B cell (primary cell): Measurements from ENCODE around the gene BMAL2. TPM values are rescaled to one million over a fixed set of nuclear protein-coding genes. Genes with fewer than 3 reads are reported as not detected.

Experiments
- ATAC-seq: fragments of 200-7000 bp; cut with Tn5 transposase; one replicate; pipeline ENCODE4 v1.10.0; 2021; ENCODE audit warnings: low read depth, mild to moderate bottlenecking, moderate number of reproducible peaks, moderate library complexity
- CTCF ChIA-PET: fragments of 350-600 bp; sonication (Branson Sonifier 250); formaldehyde crosslinking; loops from one replicate; lab custom pipeline; 2021; ENCODE audit warnings: antibody characterized with exemption, inconsistent platforms; lab: Charles Lee
- POLR2A ChIA-PET: fragments of 350-600 bp; sonication (Branson Sonifier 250); formaldehyde crosslinking; loops from one replicate; lab custom pipeline; 2021; ENCODE audit warnings: antibody characterized with exemption; lab: Charles Lee
- DNase-seq: peaks from one replicate; pipeline ENCODE4 v3.0.0; 2013
- H2AFZ ChIP-seq: 2 replicates; pipeline ENCODE4 v1.6.1; 2012; ENCODE audit warnings: mild to moderate bottlenecking, low read depth, low read length; ENCODE audit not compliant: insufficient read depth, poor library complexity, severe bottlenecking
- H3K27ac ChIP-seq, 2 donors: 1 replicate in 1 of 2; 2 replicates in 1 of 2; pipeline ENCODE4 v1.5.1; 2012 to 2013; ENCODE audit warnings: low read length in 2 of 2, mild to moderate bottlenecking in 2 of 2, moderate library complexity in 1 of 2
- H3K27me3 ChIP-seq, 4 experiments: fragments of 200-600 bp in 1 of 4; sonication (generic) in 1 of 4; replicated peaks in 1 of 4; 1 replicate in 2 of 4; 2 replicates in 2 of 4; pipeline versions ENCODE4 v1.6.1 to v1.7.0; 2013 to 2016; ENCODE audit warnings: low read length in 3 of 4, mild to moderate bottlenecking in 2 of 4, mixed read lengths in 1 of 4, moderate library complexity in 1 of 4; ENCODE audit not compliant: insufficient read depth in 4 of 4, control insufficient read depth in 3 of 4; ENCODE audit errors: control extremely low read depth in 1 of 4
- H3K36me3 ChIP-seq, 2 experiments: replicated peaks in 1 of 2; 1 replicate in 1 of 2; 2 replicates in 1 of 2; pipeline versions ENCODE4 v1.6.1 to v1.7.1; 2013; ENCODE audit warnings: low read length in 1 of 2; ENCODE audit not compliant: insufficient read depth in 2 of 2, control insufficient read depth in 1 of 2; ENCODE audit errors: control extremely low read depth in 1 of 2, extremely low read depth in 1 of 2
- H3K4me1 ChIP-seq, 2 donors: fragments of 200-600 bp in 1 of 2; sonication (generic) in 1 of 2; 1 replicate in 1 of 2; 2 replicates in 1 of 2; pipeline versions ENCODE4 v1.5.1 to v1.6.1; 2013 to 2017; ENCODE audit warnings: low read length in 2 of 2; ENCODE audit not compliant: control insufficient read depth in 2 of 2, insufficient read depth in 2 of 2
- H3K4me2 ChIP-seq: replicated peaks from 2 replicates; pipeline ENCODE3; 2012; ENCODE audit warnings: mild to moderate bottlenecking, low read depth, low read length; ENCODE audit not compliant: poor library complexity, severe bottlenecking
- H3K4me3 ChIP-seq, 5 experiments: fragments of 200-600 bp in 1 of 5; sonication (generic) in 1 of 5; 1 replicate in 3 of 5; 2 replicates in 2 of 5; pipeline versions ENCODE4 v1.5.1 to v1.7.0; 2011 to 2016; ENCODE audit warnings: low read length in 4 of 5, mild to moderate bottlenecking in 4 of 5, low read depth in 2 of 5, control low read depth in 1 of 5, moderate library complexity in 1 of 5; ENCODE audit not compliant: insufficient read depth in 1 of 5; ENCODE audit errors: control extremely low read depth in 1 of 5, extremely low read depth in 1 of 5
- H3K79me2 ChIP-seq: fragments of 200-600 bp; sonication (generic); one replicate; pipeline ENCODE4 v1.6.0; 2016; ENCODE audit warnings: low read length; ENCODE audit not compliant: control insufficient read depth, insufficient read depth
- H3K9ac ChIP-seq: fragments of 200-600 bp; sonication (generic); 2 replicates; pipeline ENCODE4 v1.6.1; 2017; ENCODE audit warnings: mild to moderate bottlenecking, low read length, moderate library complexity
- H3K9me3 ChIP-seq, 3 donors: one replicate each; pipeline versions ENCODE4 v1.6.1 to v1.7.1; 2013; ENCODE audit warnings: low read length in 2 of 3; ENCODE audit not compliant: control insufficient read depth in 2 of 3, insufficient read depth in 1 of 3; ENCODE audit errors: control extremely low read depth in 1 of 3
- H4K20me1 ChIP-seq: 2 replicates; pipeline ENCODE4 v1.6.0; 2012; ENCODE audit warnings: mild to moderate bottlenecking, low read length; ENCODE audit not compliant: insufficient read depth, control insufficient read depth, poor library complexity, severe bottlenecking
- H3K27ac Mint-ChIP-seq: one replicate; pipeline ENCODE4 v1.8.0; 2021; ENCODE audit warnings: mixed read lengths
- H3K27me3 Mint-ChIP-seq: one replicate; pipeline ENCODE4 v1.8.0; 2021; ENCODE audit warnings: mixed read lengths
- H3K4me1 Mint-ChIP-seq: one replicate; pipeline ENCODE4 v1.8.0; 2021; ENCODE audit warnings: mixed read lengths
- H3K4me3 Mint-ChIP-seq: one replicate; pipeline ENCODE4 v1.8.0; 2021; ENCODE audit warnings: mixed read lengths
- H3K9me3 Mint-ChIP-seq: one replicate; pipeline ENCODE4 v1.8.0; 2022; ENCODE audit warnings: mixed read lengths; ENCODE audit not compliant: insufficient read depth
- EZH2 ChIP-seq: IDR thresholded peaks from 2 replicates; pipeline ENCODE4 v1.6.1; 2012; ENCODE audit warnings: borderline replicate concordance, low read depth, mild to moderate bottlenecking, moderate library complexity, low read length; ENCODE audit not compliant: insufficient read depth, poor library complexity, severe bottlenecking
- WGBS: methylation state at CpG from one replicate; pipeline ENCODE4 v1.1.5; 2013; ENCODE audit warnings: missing lambda C conversion rate; ENCODE audit not compliant: insufficient coverage; 5-methylcytosine and 5-hydroxymethylcytosine counted together
- intact Hi-C: fragments of 100-400 bp; cut with micrococcal nuclease; formaldehyde crosslinking; loops from one replicate; pipeline ENCODE4 v1.10.0; 2022
- polyA plus RNA-seq: library from polyadenylated mRNA; depleted of rRNA; stranded (reverse); fragments of >200 nt; gene quantifications from 2 replicates; pipeline ENCODE4 v1.2.3, GENCODE V29; 2012
- total RNA-seq, 2 donors: library from RNA; stranded (reverse); fragments of 120-200 nt in 1 of 2; gene quantifications; 1 replicate in 1 of 2; 2 replicates in 1 of 2; pipeline versions ENCODE4 v1.2.3 to v1.2.4, GENCODE V29; 2013 to 2022
- TF ChIP-seq, protein P1 (sequence below): fragments of 200-600 bp; IDR thresholded peaks from one replicate; pipeline ENCODE4 v1.8.0; 2022; ENCODE audit warnings: antibody characterized with exemption, mild to moderate bottlenecking

The BMAL2 gene
- total and polyA plus RNA-seq, 2 donors (not counting 1 experiment from before 2014, with no cell fraction given), result 0.30 to 2.8 TPM

DNA sequence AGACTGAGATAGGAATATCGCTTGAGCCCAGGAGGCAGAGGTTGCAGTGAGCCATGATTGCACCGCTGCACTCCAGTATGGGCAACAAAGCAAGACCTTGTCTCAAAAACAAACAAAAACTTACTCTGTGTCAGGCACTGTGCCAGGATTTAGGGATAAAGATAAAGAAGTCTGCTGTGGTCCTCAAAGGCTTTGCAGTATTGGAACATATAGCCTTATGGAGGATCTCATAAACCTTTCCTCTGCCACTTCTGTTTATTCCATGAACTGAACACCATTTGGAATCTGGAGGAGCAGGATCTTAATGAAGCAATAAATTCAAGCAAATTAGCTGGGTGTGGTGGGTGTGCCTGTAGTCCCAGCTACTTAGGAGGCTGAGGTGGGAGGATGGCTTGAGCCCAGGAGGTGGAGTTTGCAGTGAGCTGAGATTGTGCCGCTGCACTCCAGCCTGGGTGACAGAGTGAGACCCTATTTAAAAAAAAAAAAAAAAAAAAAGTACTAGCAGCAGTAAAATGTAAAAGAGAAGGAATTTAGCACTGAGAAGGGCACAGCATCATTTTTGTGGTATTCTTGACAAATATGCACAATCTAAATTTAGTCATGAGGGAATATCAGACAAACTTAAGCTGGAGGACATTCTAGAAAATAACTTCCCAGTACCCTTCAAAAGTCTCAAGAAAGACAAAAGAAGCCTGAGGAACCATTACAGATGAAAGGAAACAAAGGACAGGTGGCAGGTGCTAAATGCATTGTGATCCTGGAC lies 27.1 kb downstream of the BMAL2 start:
- Histone ChIP-seq H3K4me3 (no peak overlapping the region), H3K27ac (no peak overlapping the region), H3K27me3 (no peaks in the 10 kb centered on the region), H3K79me2 (no peaks in the 10 kb centered on the region), H3K4me1 (no peaks in the 10 kb centered on the region), H3K4me2 (no peak overlapping the region), H2AFZ (no peak overlapping the region), H4K20me1 (no peaks in the 10 kb centered on the region), H3K9ac (no peak overlapping the region), H3K36me3 (no peaks in the 10 kb centered on the region), H3K9me3 (no peaks in the 10 kb centered on the region)
- H3K4me3 Mint-ChIP-seq, result no peak overlapping the region
- TF ChIP-seq, protein P1, sequence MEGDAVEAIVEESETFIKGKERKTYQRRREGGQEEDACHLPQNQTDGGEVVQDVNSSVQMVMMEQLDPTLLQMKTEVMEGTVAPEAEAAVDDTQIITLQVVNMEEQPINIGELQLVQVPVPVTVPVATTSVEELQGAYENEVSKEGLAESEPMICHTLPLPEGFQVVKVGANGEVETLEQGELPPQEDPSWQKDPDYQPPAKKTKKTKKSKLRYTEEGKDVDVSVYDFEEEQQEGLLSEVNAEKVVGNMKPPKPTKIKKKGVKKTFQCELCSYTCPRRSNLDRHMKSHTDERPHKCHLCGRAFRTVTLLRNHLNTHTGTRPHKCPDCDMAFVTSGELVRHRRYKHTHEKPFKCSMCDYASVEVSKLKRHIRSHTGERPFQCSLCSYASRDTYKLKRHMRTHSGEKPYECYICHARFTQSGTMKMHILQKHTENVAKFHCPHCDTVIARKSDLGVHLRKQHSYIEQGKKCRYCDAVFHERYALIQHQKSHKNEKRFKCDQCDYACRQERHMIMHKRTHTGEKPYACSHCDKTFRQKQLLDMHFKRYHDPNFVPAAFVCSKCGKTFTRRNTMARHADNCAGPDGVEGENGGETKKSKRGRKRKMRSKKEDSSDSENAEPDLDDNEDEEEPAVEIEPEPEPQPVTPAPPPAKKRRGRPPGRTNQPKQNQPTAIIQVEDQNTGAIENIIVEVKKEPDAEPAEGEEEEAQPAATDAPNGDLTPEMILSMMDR, result no peak
- TF ChIP-seq EZH2, result no peak
- ATAC-seq (no peak), DNase-seq (no peak)
- H3K27ac Mint-ChIP-seq, result no peak overlapping the region
- intact Hi-C loops, result no loop called here
- H3K4me1 Mint-ChIP-seq, result no peaks in the 10 kb centered on the region
- ChIA-PET CTCF (no interaction called here), POLR2A (no interaction called here)
- H3K27me3 Mint-ChIP-seq, result no peaks in the 10 kb centered on the region
- WGBS, result 100% methylated on average over 1 of the region's 3 CpGs
- no peaks in the 10 kb centered on the region for H3K9me3 Mint-ChIP-seq

DNA sequence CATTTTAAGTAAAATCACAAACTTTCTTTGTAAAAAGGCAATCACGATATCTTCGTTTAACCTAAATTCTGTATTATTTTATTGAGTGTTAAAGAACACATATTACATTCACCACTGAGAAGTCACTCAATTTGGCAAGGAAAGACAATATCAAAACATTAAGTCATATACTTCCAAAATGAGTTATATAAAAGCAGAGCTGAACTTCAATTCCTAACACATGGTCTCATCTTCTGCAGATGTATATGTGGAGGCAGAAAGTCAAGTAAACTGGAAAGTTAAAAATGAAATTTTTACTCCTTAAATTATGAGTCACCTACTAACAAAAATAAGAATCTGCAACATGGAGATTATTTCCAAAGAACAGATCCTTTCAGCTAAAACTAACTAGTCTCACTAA lies 28.7 kb downstream of the BMAL2 start:
- POLR2A ChIA-PET, result no interaction called here
- Histone ChIP-seq H3K9ac (no peak overlapping the region), H3K4me3 (no peak overlapping the region), H2AFZ (no peak overlapping the region), H3K27ac (no peak overlapping the region), H4K20me1 (no peaks in the 10 kb centered on the region), H3K9me3 (no peaks in the 10 kb centered on the region), H3K36me3 (no peaks in the 10 kb centered on the region), H3K4me1 (no peaks in the 10 kb centered on the region), H3K4me2 (no peak overlapping the region), H3K27me3 (no peaks in the 10 kb centered on the region), H3K79me2 (no peaks in the 10 kb centered on the region)
- Mint-ChIP-seq H3K27me3 (no peaks in the 10 kb centered on the region), H3K4me1 (no peaks in the 10 kb centered on the region), H3K27ac (no peak overlapping the region), H3K9me3 (no peaks in the 10 kb centered on the region), H3K4me3 (no peak overlapping the region)
- TF ChIP-seq, protein P1, result no peak
- TF ChIP-seq EZH2, result no peak
- no CpG with 5 or more reads among the region's 2 CpGs for WGBS
- CTCF ChIA-PET, result no interaction called here
- no peak for ATAC-seq
- intact Hi-C loops, result no loop called here
- no peak for DNase-seq
